NCI-H1436 treated with DMSO at 0.1 percent for 48 hours (cell line): ENCODE measurements around the gene ERGIC2.

Source experiments
- DNase-seq: peaks from one replicate; lab custom pipeline; 2025; lab: John Stamatoyannopoulos, UW

ERGIC2 gene

GRCh38 chr12:29374913-29375312 lies 6.1 kb downstream of the ERGIC2 start:
- DNase-seq: no peak

GRCh38 chr12:29374012-29374411 lies 7.0 kb downstream of the ERGIC2 start:
- no peak for DNase-seq

GRCh38 chr12:29365091-29365490 lies 15.9 kb downstream of the ERGIC2 start:
- DNase-seq: no peak

GRCh38 chr12:29354954-29355353 lies 26.0 kb downstream of the ERGIC2 start:
- DNase-seq: no peak

- DNase-seq: no peak
Measured at GRCh38 chr12:29350080-29350479, 30.9 kb downstream of the ERGIC2 start.

GRCh38 chr12:29346769-29347421 lies 34.1 kb downstream of the ERGIC2 start:
- no peak for DNase-seq

GRCh38 chr12:29343022-29343799 lies 37.8 kb downstream of the ERGIC2 start:
- no peak for DNase-seq

- no peak for DNase-seq
Measured at GRCh38 chr12:29337325-29337724, 43.6 kb downstream of the ERGIC2 start.

GRCh38 chr12:29334937-29335336 lies 46.0 kb downstream of the ERGIC2 start:
- no peak for DNase-seq

GRCh38 chr12:29333178-29333577 lies 47.8 kb downstream of the ERGIC2 start:
- DNase-seq: no peak

GRCh38 chr12:29329411-29329810 lies 51.6 kb downstream of the ERGIC2 start:
- DNase-seq: no peak

- DNase-seq: no peak
Measured at GRCh38 chr12:29322157-29322556, 58.8 kb downstream of the ERGIC2 start.

GRCh38 chr12:29320295-29321085 lies 60.5 kb downstream of the ERGIC2 start:
- no peak for DNase-seq

GRCh38 chr12:29317556-29318363 lies 63.2 kb downstream of the ERGIC2 start:
- no peak for DNase-seq

GRCh38 chr12:29316752-29317151 lies 64.2 kb downstream of the ERGIC2 start:
- no peak for DNase-seq

- DNase-seq: no peak
Measured at GRCh38 chr12:29314416-29314815, 66.6 kb downstream of the ERGIC2 start.

- DNase-seq: no peak
Measured at GRCh38 chr12:29310899-29311298, 70.1 kb downstream of the ERGIC2 start.

GRCh38 chr12:29309320-29309902 lies 71.6 kb downstream of the ERGIC2 start:
- no peak for DNase-seq

- DNase-seq: no peak
Measured at GRCh38 chr12:29306682-29307081, 74.3 kb downstream of the ERGIC2 start.

GRCh38 chr12:29306266-29306665 lies 74.7 kb downstream of the ERGIC2 start:
- DNase-seq: no peak

- no peak for DNase-seq
Measured at GRCh38 chr12:29304388-29304787, 76.6 kb downstream of the ERGIC2 start.

GRCh38 chr12:29301114-29301513 lies 79.9 kb downstream of the ERGIC2 start:
- no peak for DNase-seq
